Right atrium auricular region (tissue), 2 donors: Measurements from ENCODE around the gene EPB41L5. TPM values are rescaled to one million over a fixed set of nuclear protein-coding genes. Genes with fewer than 3 reads are reported as not detected.
"Not testable (repeated sequence)": the region's sequence is repeated elsewhere in the genome, so short reads cannot be mapped to it uniquely, and the experiment has no call there.

Experiments used
- DNase-seq: peaks from one replicate; pipeline ENCODE4 v3.0.0-alpha.2; 2019; ENCODE audit warnings: low spot score
- H3K27ac ChIP-seq, 2 donors: fragments of 200-600 bp; sonication (generic); 1 replicate in 1 of 2; 2 replicates in 1 of 2; pipeline ENCODE4 v1.5.1; 2016 to 2019
- H3K27me3 ChIP-seq, 2 donors: fragments of 200-600 bp; sonication (generic); one replicate each; pipeline versions ENCODE4 v1.5.1 to v1.6.0; 2017 to 2019
- H3K36me3 ChIP-seq: fragments of 200-600 bp; sonication (generic); one replicate; pipeline ENCODE4 v1.5.1; 2016
- H3K4me1 ChIP-seq, 2 donors: fragments of 200-600 bp; sonication (generic); one replicate each; pipeline versions ENCODE4 v1.5.1 to v1.6.0; 2017 to 2019
- H3K4me3 ChIP-seq, 2 donors: fragments of 200-600 bp; sonication (generic); 1 replicate in 1 of 2; 2 replicates in 1 of 2; pipeline ENCODE4 v1.5.1; 2017 to 2019; ENCODE audit warnings: mild to moderate bottlenecking in 1 of 2, moderate library complexity in 1 of 2
- H3K9me3 ChIP-seq, 2 donors: fragments of 200-600 bp; sonication (generic); one replicate each; pipeline ENCODE4 v1.5.1; 2019
- CTCF ChIP-seq, 2 donors: fragments of 200-600 bp; sonication (generic); IDR thresholded peaks; one replicate each; pipeline ENCODE4 v1.5.1; 2019; ENCODE audit warnings: antibody characterized with exemption in 2 of 2
- total RNA-seq, 2 donors: library from RNA; depleted of rRNA; stranded (reverse); fragments of >200 nt; gene quantifications; one replicate each; pipeline ENCODE4 v1.1.0, GENCODE V29; 2016

EPB41L5 gene
- total RNA-seq, 2 donors from 2014 or later: 7.9 to 15.4 TPM

GRCh38 chr2:120020554-120020953 lies 7.7 kb downstream of the EPB41L5 start:
- no peaks in the 10 kb centered on the region for H3K36me3 ChIP-seq
- H3K4me1 ChIP-seq: no peaks in the 10 kb centered on the region
- no peaks in the 10 kb centered on the region for H3K27me3 ChIP-seq
- TF ChIP-seq CTCF (IDR thresholded peaks at IDR 0.05): no peak
- H3K9me3 ChIP-seq: no peaks in the 10 kb centered on the region
- DNase-seq: no peak
- H3K27ac ChIP-seq: no peak overlapping the region
- no peak overlapping the region for H3K4me3 ChIP-seq

- H3K27me3 ChIP-seq, H3K9me3 ChIP-seq, DNase-seq, H3K4me3 ChIP-seq, H3K36me3 ChIP-seq, H3K4me1 ChIP-seq, H3K27ac ChIP-seq: not testable (repeated sequence)
These were observed 9.6 kb downstream of the EPB41L5 start for GRCh38 chr2:120022505-120022904.

GRCh38 chr2:120026890-120027289 lies 14.0 kb downstream of the EPB41L5 start:
- H3K27ac ChIP-seq: no peak overlapping the region
- no peaks in the 10 kb centered on the region for H3K27me3 ChIP-seq
- H3K4me1 ChIP-seq: no peaks in the 10 kb centered on the region
- TF ChIP-seq CTCF (IDR thresholded peaks at IDR 0.05): no peak
- H3K4me3 ChIP-seq: no peak overlapping the region
- DNase-seq: no peak
- no peaks in the 10 kb centered on the region for H3K9me3 ChIP-seq
- H3K36me3 ChIP-seq: no peaks in the 10 kb centered on the region

GRCh38 chr2:120028795-120029194 lies 15.9 kb downstream of the EPB41L5 start:
- H3K27me3 ChIP-seq: no peaks in the 10 kb centered on the region
- no peaks in the 10 kb centered on the region for H3K36me3 ChIP-seq
- no peak overlapping the region for H3K27ac ChIP-seq
- H3K4me3 ChIP-seq: no peak overlapping the region
- H3K9me3 ChIP-seq: no peaks in the 10 kb centered on the region
- no peak for TF ChIP-seq CTCF (IDR thresholded peaks at IDR 0.05)
- no peaks in the 10 kb centered on the region for H3K4me1 ChIP-seq
- DNase-seq: no peak

- Histone ChIP-seq H3K9me3 (no peaks in the 10 kb centered on the region), H3K27me3 (no peaks in the 10 kb centered on the region), H3K4me3 (no peak overlapping the region), H3K4me1 (no peaks in the 10 kb centered on the region), H3K36me3 (no peaks in the 10 kb centered on the region), H3K27ac (no peak overlapping the region)
- DNase-seq: no peak
- no peak for TF ChIP-seq CTCF (IDR thresholded peaks at IDR 0.05)
These were observed 17.1 kb downstream of the EPB41L5 start for GRCh38 chr2:120029672-120030640.

- H3K4me1 ChIP-seq: no peaks in the 10 kb centered on the region
- no peak for TF ChIP-seq CTCF (IDR thresholded peaks at IDR 0.05)
- H3K4me3 ChIP-seq: no peak overlapping the region
- DNase-seq: no peak
- no peaks in the 10 kb centered on the region for H3K27me3 ChIP-seq
- no peak overlapping the region for H3K27ac ChIP-seq
- no peaks in the 10 kb centered on the region for H3K9me3 ChIP-seq
- no peaks in the 10 kb centered on the region for H3K36me3 ChIP-seq
These were observed 19.4 kb downstream of the EPB41L5 start for GRCh38 chr2:120032297-120032696.
